Hindlimb muscle (tissue), 1 donor: Measurements from ENCODE around the gene MYO18B. TPM values are rescaled to one million over a fixed set of nuclear protein-coding genes. Genes with fewer than 3 reads are reported as not detected.

Source experiments
- DNase-seq: peaks from one replicate; pipeline ENCODE4 v3.0.0-alpha.2; 2013
- polyA plus RNA-seq: library from polyadenylated mRNA; unstranded; fragments of 120-200 nt; gene quantifications from one replicate; pipeline ENCODE4 v1.2.1, GENCODE V29; 2013; ENCODE audit not compliant: insufficient read length

Gene MYO18B
- polyA plus RNA-seq, 1 donor, result 118 TPM

DNA sequence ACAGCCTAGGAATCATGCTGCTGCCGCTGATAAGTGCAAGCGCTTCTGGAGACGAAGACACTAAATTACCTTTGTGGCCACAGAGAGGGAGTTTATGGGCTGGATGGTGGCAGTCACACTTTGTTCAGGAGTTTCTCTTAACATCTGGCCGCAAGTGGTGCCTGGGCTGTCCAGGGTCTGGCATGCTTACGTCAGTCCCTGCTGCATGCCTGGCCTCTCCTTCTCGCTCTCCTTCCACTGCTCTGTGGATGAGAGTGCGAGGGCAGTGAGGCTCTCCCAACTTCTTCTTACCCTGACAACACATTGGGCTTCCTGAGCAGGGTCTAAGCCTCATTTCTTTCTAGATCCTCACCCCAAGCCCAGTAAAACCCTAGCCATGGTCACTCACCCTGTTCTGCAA, 266.6 kb downstream of the MYO18B start:
- no peak for DNase-seq

DNA sequence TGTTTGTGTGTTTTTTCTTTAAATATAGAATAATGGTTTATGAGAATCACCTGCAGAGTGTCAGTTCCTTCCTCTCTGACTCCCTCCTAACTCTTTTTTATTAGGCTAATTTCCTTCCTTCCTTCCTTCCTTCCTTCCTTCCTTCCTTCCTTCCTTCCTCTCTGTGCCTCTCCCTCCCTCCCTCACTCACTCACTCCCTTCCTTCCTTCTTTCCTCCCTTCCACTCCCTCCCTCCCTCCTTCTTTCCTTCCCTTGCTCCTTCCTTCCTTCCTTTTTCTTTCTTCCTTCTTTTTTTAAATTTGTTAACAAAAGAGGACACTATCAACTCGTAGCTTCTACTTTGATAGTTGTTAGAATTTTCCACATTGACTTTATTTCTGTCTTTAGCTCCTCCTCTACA, 274.9 kb downstream of the MYO18B start:
- DNase-seq, result no peak

DNA sequence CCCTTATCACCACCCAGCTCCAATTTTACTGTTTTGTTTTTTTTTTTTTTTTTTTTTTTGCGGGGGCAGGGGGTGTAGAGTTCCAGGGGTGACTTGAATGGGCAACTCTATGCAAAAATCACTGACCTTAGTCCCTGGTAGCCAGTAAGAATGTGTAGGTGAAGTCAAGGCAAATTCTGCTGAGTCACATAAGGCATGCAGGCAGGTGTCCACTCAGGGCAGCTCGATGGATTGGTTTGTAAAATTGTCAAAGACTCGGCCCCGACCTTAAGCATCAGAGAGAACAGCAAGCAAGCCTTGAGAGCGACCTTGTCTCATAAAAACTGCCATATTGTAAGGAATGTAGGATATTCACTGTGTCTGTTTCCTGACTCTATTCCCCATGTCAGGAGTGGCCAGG, 275.9 kb downstream of the MYO18B start:
- DNase-seq, result no peak

DNA sequence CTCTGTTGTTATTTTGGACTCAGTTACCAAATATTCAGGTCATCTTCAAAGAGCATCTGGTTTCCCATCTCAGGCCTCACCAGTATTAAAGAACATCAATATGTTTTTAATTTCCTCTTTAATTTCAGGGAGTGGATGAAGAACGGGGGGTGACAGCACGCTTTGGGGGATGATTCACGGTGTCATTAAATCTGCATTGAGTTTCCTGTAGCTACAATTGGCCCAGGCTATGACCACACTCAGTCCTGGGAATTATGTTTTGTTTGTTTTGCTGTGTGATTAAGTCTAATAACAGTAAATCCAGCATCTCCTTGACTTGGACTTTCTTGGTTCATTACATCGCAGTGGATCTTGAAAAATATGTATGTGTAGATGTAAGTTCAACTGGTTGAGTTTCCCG, 277.6 kb downstream of the MYO18B start:
- DNase-seq, result no peak

DNA sequence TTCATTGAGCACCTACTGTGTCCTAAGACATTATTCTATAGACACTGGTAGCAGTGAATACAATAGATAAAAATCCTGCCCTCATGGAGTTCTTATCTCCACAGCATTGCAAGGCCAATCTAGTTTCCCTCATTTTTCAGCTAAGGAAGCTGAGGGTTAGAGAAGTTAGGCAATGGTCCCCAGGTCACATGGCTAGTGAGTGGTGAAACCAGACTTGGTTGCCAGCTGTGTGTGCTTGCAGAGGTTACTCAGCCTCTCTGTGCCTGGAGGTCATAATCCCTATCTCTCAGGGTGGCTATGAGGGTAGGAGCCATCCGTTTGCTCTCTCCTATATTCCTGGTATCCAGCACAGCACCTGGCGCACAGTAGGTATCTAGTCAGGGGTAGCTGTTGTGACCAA, 279.5 kb downstream of the MYO18B start:
- DNase-seq, result no peak

- no peak for DNase-seq
Observed at GRCh38 chr22:26023104-26023775, 281.3 kb downstream of the MYO18B start.

GRCh38 chr22:26025626-26026025, 283.6 kb downstream of the MYO18B start:
- no peak for DNase-seq

GRCh38 chr22:26027341-26027740, 285.4 kb downstream of the MYO18B start:
- DNase-seq, result no peak

- no peak for DNase-seq
Observed at GRCh38 chr22:26031641-26032040, 289.7 kb downstream of the MYO18B start.

DNA sequence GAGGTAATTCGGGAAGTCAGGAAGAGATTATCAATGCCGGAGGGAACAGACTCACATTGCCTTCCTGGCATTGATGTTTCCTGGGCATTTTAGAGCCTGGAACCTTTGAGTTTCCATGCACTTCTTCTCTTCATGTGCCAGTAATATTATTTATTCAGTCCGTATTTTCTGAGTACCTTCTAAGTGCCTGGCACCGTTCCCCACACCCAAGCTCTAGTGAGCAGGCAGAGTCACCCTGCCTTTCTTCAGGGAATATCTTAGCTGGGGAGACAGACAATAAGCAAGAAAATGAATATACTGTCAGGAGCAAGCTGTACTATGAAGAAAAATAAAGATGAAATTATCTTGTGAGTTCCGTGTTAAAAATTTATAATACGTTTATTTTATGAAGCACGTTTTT, 291.1 kb downstream of the MYO18B start:
- no peak for DNase-seq

DNA sequence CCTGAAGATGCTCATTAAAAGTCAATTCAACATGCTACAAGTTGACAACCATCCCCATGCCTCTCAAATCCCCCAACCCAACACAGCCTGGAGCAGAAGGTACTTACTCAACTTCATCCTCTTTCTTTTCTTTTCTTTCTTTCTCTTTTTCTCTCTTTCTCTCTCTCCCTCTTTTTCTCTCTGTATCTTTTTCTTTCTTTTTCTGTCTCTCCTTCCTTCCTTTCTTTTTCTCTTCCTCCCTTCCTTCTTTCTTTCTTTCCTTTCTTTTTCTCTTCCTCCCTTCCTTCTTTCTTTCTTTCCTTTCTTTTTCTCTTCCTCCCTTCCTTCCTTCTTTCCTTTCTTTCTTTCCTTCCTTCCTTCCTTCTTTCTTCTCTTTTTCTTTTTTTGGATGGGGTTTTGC, 291.6 kb downstream of the MYO18B start:
- DNase-seq, result no peak

DNA sequence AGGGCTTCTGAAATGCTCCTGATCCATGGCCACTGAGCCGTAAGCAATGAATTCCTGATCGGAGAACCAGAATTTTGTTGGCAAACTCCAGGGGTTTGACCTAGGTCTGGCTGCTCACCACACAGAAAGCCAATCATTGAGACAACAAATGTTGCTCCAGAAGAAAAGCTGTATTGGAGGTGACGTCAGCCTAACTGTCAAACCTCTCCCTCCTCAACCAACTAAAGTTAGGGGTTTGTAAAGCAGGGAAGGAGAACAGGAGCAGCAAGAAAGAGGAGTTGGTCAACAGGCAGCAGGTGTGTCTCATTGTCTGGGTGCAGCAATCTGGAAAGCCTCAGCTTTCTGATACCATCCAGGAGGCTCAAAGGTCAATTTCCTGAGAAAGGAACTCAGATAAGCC, 293.5 kb downstream of the MYO18B start:
- DNase-seq, result no peak

DNA sequence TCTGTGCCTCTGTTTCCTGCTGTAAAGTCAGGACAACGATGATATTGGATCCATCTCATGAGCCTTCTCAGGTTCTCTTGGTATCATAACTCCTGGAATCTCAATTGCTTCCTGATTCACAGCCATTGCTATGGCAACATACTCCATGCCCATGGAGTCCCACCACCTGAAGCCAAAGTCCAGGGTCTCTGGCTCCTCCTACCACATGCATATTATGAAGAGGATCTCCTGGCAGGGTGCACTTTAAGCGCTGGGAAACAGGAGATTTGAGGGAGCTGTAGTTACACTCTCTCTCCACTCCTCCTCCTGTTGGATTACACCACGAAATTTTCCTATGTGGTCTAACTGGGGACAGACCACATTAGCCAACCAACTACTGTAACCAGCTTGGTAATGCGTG, 296.4 kb downstream of the MYO18B start:
- DNase-seq, result no peak

DNA sequence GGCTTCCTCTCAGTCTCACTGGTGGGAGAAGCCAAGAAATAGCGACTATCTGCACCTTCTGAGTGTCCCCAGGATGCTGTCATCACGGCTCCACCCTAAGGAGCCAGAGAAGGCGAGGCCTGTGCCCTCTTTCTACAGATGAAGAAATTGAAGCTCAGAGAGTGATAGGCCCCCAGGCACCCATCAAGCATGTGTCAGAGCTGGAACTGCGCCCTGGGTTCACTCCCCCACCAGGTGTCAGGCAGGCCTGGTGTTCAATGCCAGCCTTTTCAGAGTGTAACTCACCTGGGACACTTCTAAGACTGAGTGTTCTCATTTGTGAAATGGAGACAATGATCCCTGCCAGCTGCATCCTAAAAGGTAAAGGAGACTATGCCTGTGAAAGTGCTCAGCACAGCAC, 299.9 kb downstream of the MYO18B start:
- no peak for DNase-seq

DNA sequence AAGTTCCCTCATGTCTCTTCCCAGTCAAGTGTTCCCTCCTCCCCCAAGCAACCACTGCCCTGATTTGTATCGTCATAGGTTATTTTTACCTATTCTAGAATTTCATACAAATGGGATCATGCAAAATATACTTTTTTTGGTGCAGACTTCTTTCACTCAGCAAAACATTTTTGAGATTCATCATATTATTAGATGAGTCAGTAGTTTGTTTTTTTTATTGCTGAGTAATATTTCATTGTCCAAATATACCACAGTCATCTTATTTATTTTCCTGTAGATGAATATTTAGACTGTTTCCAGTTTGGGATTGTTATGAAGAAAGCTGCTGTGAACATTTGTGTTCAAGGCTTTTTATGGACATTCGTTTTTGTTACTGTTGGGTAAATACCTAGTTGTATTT, 301.0 kb downstream of the MYO18B start:
- no peak for DNase-seq

- no peak for DNase-seq
Observed at GRCh38 chr22:26045051-26045450, 303.1 kb downstream of the MYO18B start.

GRCh38 chr22:26045860-26046259, 303.9 kb downstream of the MYO18B start:
- no peak for DNase-seq

- DNase-seq, result no peak
Observed at GRCh38 chr22:26047516-26047915, 305.5 kb downstream of the MYO18B start.

DNA sequence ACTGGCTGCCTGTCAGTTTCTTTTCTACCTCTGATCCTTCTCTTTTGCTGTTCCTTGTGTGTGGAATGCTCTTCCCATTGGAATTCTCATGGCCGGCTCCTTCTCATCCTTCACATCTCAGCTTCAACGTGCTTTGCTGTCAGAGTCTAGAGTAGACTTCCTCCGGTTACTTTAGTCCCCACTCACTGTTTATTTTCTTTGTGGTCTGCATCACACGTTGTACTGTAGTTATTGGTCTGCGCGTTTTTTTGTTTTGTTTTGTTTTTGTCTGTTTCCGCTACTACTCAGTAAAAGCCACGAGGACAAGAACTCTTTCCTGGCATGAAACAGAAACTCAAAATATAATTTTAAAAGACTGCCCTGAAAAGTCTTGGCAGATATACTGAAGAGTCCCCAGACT, 305.9 kb downstream of the MYO18B start:
- DNase-seq, result no peak

DNA sequence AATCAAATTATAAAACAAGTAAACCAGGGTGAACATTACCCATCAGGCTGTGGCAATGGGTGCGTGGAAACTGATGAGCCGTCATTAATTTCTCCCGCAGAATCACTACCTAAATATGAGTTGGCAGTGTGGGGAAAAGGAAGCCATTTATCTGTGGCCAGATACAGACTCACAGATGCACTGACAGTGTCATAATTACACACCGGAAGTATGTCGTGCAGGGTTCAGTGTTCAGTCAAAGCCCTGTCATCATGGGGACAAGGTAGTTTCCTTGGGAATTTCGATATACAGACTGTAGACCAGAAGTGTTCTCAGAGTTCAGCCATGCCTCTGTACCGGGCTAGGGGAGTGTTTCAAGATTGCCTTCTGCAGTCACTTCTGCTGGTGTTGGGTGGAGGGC, 308.1 kb downstream of the MYO18B start:
- DNase-seq, result no peak

DNA sequence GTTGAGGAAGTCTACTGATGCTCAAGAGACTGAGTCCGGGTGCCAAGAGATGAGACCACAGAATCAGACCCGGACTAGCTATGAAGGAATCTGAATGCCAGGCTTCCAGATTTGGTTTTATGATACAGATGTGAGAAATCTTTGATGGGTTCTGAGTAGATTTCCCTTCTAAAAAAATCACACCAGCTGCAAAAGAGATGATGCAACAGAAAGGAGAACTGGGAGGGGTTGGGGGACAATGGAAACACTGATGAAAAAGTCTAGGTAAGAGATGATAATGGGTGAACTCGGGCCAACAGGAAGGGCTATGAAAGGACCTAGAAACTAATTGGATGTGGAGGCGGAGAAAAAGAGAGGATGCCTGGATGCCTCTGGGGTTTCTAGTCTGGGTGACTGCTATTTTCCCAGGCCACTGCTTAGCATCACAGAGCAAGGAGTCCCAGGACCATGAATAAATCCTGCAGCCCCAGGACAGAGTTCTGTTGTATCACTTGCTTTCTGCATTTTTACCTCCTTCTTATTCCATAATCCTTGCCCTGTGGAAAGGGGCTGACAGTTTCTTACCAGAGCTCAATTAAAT, 311.8 kb downstream of the MYO18B start:
- DNase-seq, result no peak

DNA sequence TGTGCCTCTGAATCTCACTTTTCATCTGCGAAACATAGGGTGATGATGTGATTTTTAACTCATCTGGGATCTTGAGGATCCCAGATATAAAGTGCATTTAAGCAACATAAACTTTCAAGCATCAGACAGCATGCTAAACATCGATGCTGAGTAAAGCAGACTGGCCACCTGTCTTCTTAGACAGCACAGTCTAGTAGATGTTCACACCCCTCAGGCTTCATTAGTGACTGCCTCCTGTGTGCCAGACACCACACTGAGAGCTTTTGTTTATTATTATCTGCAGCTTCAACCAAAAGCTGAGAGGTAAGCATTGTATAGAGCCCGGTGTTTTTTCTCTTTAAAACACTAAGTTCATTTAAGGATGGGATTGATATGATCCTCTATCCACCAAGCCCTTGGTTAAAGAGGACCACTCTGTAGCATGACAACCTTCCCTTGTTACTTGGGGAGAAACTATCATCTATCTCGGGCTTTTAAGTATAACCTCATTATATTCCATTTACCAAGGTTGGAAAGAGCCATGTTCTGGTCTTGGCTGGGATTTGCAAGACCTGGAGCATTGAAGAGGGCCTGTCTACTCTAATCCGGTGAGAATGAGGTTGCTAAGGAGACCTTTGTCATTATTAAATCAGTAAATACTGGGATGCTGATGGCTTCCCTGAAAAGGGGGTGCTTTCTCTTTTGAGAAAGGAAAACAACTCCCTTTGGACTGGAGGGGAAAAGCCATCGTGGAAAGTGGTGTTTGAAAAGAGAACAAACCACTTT, 313.0 kb downstream of the MYO18B start:
- DNase-seq, result no peak

DNA sequence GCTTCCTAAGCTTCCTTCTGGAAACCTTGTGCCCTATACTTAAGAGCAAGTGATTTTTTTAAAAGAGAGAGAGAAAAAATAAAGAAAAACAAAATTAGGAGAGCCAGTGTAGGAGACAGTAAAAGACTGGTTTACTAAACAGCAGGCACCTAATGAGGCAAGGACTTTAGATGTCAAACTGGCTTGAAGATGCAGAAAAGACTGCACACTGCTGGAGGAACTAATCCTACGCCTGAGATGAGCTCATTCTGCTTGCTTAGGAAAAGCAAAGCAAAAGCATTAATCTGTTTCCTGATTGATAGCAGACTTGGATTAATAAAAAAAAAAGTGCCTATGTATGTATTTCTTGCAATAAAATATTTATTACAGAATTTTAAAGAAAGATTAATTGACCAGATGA, 313.7 kb downstream of the MYO18B start:
- DNase-seq, result no peak
